GM10248 (cell line): ENCODE results near the gene UBE2I.

Experiments
- CTCF ChIA-PET: fragments of 300-600 bp; sonication (Branson Sonifier 250); formaldehyde crosslinking; extraction: SDS; loops from one replicate; lab custom pipeline; 2021; ENCODE audit warnings: antibody characterized with exemption; lab: Yijun Ruan, JAX
- POLR2A ChIA-PET: fragments of 350-650 bp; sonication (Branson Sonifier 250); formaldehyde crosslinking; extraction: SDS; loops from one replicate; lab custom pipeline; 2020; ENCODE audit warnings: antibody characterized with exemption; lab: Yijun Ruan, JAX
- DNase-seq: peaks from one replicate; pipeline ENCODE4 v3.0.0; 2012; ENCODE audit errors: extremely low spot score
- TF ChIP-seq, protein P1 (sequence below): IDR thresholded peaks from 2 replicates; pipeline ENCODE4 v1.5.1; 2012; ENCODE audit warnings: mild to moderate bottlenecking, low read depth; ENCODE audit errors: extremely low read depth, missing control alignments, control extremely low read depth

The UBE2I gene

DNA sequence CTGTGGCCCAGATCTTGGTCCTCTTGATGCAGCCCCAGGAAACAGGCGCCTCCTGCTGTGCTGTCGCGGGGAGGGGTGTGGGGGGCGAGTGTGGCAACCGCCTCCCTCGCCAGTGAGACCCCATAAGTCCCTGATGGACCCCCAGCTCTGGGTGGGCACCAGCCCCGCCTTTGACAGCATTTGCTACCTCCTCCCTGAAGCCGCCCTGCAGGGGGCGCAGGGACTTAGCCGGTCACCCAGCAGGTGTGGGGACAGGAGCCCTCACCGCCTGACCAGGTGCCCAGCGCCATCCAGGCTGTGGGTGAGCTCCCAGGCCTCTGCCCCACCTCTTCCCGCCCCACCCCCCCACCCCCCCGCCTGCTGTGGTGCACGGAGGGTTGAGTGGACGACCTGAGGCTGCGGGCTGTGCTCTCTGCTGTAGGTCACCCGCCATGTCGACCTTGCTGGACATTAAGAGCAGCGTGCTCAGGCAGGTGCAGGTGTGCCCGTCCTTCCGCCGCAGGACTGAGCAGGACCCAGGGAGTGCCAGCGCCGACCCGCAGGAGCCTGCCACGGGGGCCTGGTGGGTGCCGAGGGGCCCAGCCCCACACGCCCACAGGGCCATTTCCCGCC lies 28.8 kb downstream of the UBE2I start:
- ChIA-PET POLR2A (no interaction called here), CTCF (interaction anchor here (0.7 to 2.0 kb wide), 12 partner anchors 9 to 368 kb away, joined by 3 to 16 read pairs (median 4); partner anchors contain the start of gene MAPK8IP3)
- no peak for DNase-seq
- TF ChIP-seq, protein P1, sequence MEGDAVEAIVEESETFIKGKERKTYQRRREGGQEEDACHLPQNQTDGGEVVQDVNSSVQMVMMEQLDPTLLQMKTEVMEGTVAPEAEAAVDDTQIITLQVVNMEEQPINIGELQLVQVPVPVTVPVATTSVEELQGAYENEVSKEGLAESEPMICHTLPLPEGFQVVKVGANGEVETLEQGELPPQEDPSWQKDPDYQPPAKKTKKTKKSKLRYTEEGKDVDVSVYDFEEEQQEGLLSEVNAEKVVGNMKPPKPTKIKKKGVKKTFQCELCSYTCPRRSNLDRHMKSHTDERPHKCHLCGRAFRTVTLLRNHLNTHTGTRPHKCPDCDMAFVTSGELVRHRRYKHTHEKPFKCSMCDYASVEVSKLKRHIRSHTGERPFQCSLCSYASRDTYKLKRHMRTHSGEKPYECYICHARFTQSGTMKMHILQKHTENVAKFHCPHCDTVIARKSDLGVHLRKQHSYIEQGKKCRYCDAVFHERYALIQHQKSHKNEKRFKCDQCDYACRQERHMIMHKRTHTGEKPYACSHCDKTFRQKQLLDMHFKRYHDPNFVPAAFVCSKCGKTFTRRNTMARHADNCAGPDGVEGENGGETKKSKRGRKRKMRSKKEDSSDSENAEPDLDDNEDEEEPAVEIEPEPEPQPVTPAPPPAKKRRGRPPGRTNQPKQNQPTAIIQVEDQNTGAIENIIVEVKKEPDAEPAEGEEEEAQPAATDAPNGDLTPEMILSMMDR, result peak; percentile 80

DNA sequence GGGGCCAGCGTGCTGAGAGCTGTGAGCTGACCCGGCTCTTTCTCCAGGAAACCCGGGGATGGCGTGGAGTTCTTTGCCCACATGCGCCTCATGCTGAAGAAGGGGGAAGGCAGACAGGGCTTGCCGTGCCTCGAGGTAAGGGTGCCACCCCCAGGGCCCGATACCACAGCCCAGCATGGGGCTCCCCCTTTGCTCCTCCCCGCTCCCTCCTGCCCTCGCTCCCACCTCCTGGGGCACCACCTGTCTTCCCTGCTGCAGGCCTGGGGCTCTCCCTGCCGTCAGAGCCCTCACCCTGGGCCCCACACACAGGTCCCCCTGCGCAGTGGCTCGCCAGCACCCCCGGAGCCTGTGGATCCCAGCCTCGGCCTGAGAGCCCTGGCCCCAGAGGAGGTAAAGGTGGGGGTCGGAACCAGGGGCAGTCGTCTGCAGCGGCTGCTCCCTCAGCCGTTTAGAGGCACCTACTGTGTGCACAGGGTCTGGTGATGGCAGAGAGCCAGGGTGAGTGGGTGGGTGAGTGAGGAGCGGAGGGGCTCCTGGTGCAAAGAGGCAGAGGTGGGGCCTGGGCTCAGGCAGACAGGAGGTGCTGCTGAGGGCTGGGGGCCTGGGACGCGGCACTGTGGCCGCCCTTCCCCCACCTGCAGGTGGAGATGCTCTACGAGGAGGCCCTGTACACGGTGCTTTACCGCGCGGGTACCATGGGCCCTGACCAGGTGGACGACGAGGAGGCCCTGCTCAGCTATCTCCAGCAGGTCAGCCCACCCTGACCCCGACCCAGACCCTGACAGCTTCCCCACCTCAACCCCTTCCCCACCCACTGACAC lies 29.6 kb downstream of the UBE2I start:
- POLR2A ChIA-PET, result no interaction called here
- TF ChIP-seq, protein P1, result no peak
- CTCF ChIA-PET, result interaction anchor here (0.7 to 2.0 kb wide), 4 partner anchors 13 to 73 kb away, joined by 3 to 16 read pairs (median 6); no protein-coding TSS in a partner anchor
- no peak for DNase-seq

DNA sequence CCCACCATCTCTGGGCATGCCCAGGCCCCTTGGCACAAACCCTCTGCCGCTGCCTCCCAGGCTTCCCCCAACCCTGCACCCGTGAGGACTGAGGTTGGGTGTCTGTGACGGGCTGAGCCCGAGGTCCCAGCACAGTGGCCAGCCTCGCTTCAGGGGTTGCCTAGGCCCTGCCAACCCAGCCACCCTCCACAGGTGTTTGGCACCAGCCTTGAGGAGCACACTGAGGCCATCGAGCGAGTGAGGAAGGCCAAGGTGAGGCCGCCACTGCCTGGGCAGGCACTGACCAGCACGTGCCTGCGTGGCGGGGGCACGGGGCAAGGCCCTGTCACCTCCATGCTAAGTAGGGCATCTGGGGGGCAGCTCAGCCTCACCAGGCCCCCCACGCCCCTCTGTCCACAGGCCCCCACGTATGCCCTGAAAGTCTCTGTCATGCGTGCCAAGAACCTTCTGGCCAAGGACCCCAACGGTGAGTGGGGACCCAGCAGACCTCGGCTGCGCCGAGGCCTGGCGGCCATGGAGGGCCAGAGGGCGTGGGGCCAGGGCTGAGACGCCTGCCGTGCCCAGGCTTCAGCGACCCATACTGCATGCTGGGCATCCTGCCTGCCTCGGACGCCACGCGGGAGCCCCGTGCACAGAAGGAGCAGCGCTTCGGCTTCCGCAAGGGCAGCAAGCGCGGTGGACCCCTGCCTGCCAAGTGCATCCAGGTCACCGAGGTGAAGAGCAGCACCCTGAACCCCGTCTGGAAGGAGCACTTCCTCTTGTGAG lies 31.5 kb downstream of the UBE2I start:
- CTCF ChIA-PET, result interaction anchor here (1.1 to 1.5 kb wide), 2 partner anchors 10 to 24 kb away, joined by 3 to 5 read pairs; partner anchors contain the start of genes GNPTG and TSR3
- POLR2A ChIA-PET, result no interaction called here
- DNase-seq, result no peak
- TF ChIP-seq, protein P1, result no peak

DNA sequence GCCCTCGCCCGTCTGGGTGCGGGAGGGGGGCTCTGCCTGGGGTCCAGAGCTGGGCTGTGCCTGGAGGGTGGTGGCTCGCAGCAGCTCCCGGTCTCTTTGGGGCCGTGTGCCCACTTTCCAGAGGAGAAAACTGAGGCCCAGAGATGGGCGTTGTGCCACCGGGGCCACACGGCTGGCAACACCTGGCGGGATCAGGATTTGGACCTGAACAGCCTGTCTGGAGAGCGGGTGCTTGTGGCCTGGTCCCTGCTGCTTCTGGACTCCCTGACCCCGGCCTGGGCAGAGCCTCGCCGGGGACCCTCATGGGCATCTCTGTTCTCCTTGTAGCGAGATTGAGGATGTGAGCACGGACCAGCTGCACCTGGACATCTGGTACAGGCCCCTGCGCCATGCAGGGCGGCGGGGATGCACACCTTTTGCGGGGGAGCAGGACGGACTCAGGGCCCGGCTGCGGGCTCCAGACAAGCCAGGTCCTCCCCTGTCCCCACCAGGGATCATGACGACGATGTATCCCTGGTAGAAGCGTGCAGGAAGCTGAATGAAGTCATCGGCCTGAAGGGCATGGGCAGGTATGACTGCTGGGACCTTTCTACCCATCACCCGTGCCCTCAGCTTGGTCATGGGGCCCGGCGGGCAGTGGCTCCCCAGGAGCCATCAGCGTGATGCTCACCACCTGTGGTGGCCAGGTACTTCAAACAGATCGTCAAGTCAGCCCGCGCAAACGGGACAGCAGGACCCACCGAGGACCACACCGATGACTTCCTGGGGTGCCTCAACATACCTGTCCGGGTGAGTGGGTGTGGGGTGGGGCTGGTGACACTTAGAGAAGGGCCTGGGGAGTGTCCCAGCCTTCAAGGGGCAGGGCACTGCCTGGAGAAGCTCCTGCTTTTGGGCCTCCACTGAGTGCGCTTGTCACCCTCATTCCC lies 32.3 kb downstream of the UBE2I start:
- ChIA-PET CTCF (interaction anchor here (0.9 to 3.0 kb wide), 7 partner anchors 8 to 25 kb away, joined by 3 to 16 read pairs (median 3); partner anchors contain the start of genes BAIAP3, GNPTG and TSR3), POLR2A (interaction anchor here (0.6 kb wide), 1 partner anchor 40 kb away, joined by 3 read pairs; no protein-coding TSS in a partner anchor)
- DNase-seq, result no peak
- TF ChIP-seq, protein P1, result no peak

DNA sequence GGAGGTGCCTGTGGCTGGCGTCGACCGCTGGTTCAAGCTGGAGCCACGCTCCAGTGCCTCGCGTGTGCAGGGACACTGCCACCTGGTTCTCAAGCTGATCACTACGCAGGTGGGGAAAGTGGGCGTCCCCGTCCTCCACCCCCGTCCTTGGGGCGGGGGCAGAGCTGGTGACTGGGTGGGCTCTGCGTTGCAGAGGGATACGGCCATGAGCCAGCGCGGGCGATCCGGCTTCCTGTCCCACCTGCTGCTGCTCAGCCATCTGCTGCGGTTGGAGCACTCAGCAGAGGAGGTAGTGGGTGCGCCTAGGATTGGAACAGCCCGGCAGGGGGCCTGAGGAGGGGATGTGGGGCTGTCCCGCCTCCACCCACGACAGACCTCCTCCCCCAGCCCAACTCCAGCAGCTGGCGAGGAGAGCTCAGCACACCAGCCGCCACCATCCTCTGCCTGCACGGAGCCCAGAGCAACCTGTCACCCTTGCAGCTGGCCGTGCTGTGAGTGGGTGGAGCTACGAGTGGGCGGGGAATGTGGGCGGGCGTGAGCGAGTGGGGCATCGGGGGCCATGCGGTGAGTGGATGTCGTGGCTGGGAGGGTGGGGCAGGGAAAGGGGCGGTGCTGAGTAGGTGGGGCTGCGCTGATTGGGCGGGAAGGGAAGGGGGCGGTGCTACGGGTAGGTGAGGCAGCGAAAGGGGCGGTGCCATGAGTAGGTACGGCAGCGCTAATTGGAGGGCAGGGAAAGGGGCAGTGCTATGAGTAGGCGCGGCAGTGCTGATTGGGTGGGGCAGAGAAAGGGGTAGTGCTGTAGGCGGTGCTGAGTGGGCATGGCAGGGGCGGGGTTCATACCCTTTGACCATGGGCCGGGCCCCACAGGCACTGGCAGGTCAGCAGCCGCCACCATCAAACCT lies 33.3 kb downstream of the UBE2I start:
- POLR2A ChIA-PET, result interaction anchor here (0.6 to 1.0 kb wide), 3 partner anchors 11 to 53 kb away, joined by 3 read pairs; no protein-coding TSS in a partner anchor
- peak; percentile 100 for DNase-seq
- TF ChIP-seq, protein P1, result no peak
- CTCF ChIA-PET, result interaction anchor here (0.6 to 3.0 kb wide), 11 partner anchors 9 to 363 kb away, joined by 3 to 16 read pairs (median 3); partner anchors contain the start of genes BAIAP3, GNPTG, MAPK8IP3 and TSR3
